H1 (cell line): ENCODE results near the gene DNAH10. TPM values are rescaled to one million over a fixed set of nuclear protein-coding genes. Genes with fewer than 3 reads are reported as not detected.

Experiments used
- CTCF ChIA-PET: fragments of 300-600 bp; sonication (Branson Sonifier 250); formaldehyde crosslinking; loops from one replicate; lab custom pipeline; 2021; ENCODE audit not compliant: partially characterized antibody; lab: Charles Lee
- POLR2A ChIA-PET: fragments of 300-600 bp; sonication (Branson Sonifier 250); formaldehyde crosslinking; loops from one replicate; lab custom pipeline; 2021; ENCODE audit warnings: inconsistent platforms; ENCODE audit not compliant: partially characterized antibody; lab: Charles Lee
- DNase-seq, 2 experiments: peaks; one replicate each; pipeline versions ENCODE4 v3.0.0 to v3.0.0-alpha.2; 2010 to 2022; ENCODE audit warnings: low spot score in 2 of 2, low read depth in 1 of 2, mixed read lengths in 1 of 2
- FAIRE-seq: peaks from 2 replicates; lab custom pipeline; 2011; peaks lifted over from hg19 to GRCh38; lab: Jason Lieb, UNC
- H2AFZ ChIP-seq: 2 replicates; pipeline ENCODE4 v1.8.1; 2012; ENCODE audit warnings: low read length, inconsistent platforms
- H2AK5ac ChIP-seq: 2 replicates; pipeline ENCODE4 v1.6.1; 2013; ENCODE audit warnings: low read depth, low read length
- H2BK120ac ChIP-seq: replicated peaks from 2 replicates; pipeline ENCODE3; 2013; ENCODE audit warnings: low read depth, low read length, inconsistent platforms
- H2BK12ac ChIP-seq: 2 replicates; pipeline ENCODE4 v1.6.1; 2013; ENCODE audit warnings: low read depth, low read length
- H2BK15ac ChIP-seq: 2 replicates; pipeline ENCODE4 v1.6.1; 2013; ENCODE audit warnings: low read length
- H2BK20ac ChIP-seq: 2 replicates; pipeline ENCODE4 v1.6.1; 2013; ENCODE audit warnings: low read length
- H2BK5ac ChIP-seq: 2 replicates; pipeline ENCODE4 v1.6.1; 2013; ENCODE audit warnings: low read depth, low read length
- H3K14ac ChIP-seq: 2 replicates; pipeline ENCODE4 v1.6.1; 2013; ENCODE audit warnings: inconsistent platforms; ENCODE audit not compliant: insufficient read length
- H3K18ac ChIP-seq: 2 replicates; pipeline ENCODE4 v1.6.1; 2013; ENCODE audit warnings: low read length; ENCODE audit errors: extremely low read depth
- H3K23ac ChIP-seq: 2 replicates; pipeline ENCODE4 v1.6.1; 2013; ENCODE audit warnings: inconsistent platforms; ENCODE audit not compliant: insufficient read length
- H3K23me2 ChIP-seq: 2 replicates; pipeline ENCODE4 v1.6.1; 2013; ENCODE audit warnings: low read depth, low read length
- H3K27ac ChIP-seq: 2 replicates; pipeline ENCODE4 v1.6.1; 2011; ENCODE audit warnings: low read depth, low read length, inconsistent platforms
- H3K27me3 ChIP-seq, 4 experiments: replicated peaks in 1 of 4; 1 replicate in 1 of 4; 2 replicates in 3 of 4; pipeline versions ENCODE4 v1.6.1 to v1.8.1; 2011 to 2013; ENCODE audit warnings: low read length in 3 of 4, mild to moderate bottlenecking in 3 of 4, inconsistent platforms in 2 of 4, mixed read lengths in 2 of 4, moderate library complexity in 1 of 4; ENCODE audit not compliant: control insufficient read depth in 3 of 4, insufficient read depth in 3 of 4; ENCODE audit errors: extremely low read depth in 1 of 4
- H3K36me3 ChIP-seq, 4 experiments: 2 replicates each; pipeline versions ENCODE4 v1.6.1 to v1.8.1; 2011 to 2013; ENCODE audit warnings: mild to moderate bottlenecking in 4 of 4, low read length in 3 of 4, moderate library complexity in 2 of 4, control low read depth in 1 of 4, inconsistent platforms in 1 of 4; ENCODE audit not compliant: insufficient read depth in 4 of 4, control insufficient read depth in 2 of 4
- H3K4ac ChIP-seq: replicated peaks from 2 replicates; pipeline ENCODE3; 2013; ENCODE audit warnings: low read length, low read depth, mixed read lengths, inconsistent platforms; ENCODE audit not compliant: insufficient read length
- H3K4me1 ChIP-seq, 4 experiments: replicated peaks in 1 of 4; 1 replicate in 1 of 4; 2 replicates in 3 of 4; pipeline versions ENCODE4 v1.6.1 to v1.8.1; 2011 to 2013; ENCODE audit warnings: low read length in 3 of 4, inconsistent platforms in 2 of 4, mixed read lengths in 1 of 4; ENCODE audit not compliant: insufficient read depth in 4 of 4, control insufficient read depth in 3 of 4
- H3K4me2 ChIP-seq, 2 experiments: 2 replicates each; pipeline versions ENCODE4 v1.6.1 to v1.8.1; 2011 to 2013; ENCODE audit warnings: low read depth in 2 of 2, low read length in 2 of 2, control low read depth in 1 of 2, inconsistent platforms in 1 of 2, mild to moderate bottlenecking in 1 of 2; ENCODE audit not compliant: insufficient read depth in 1 of 2
- H3K4me3 ChIP-seq, 4 experiments: fragments of 200-600, 300-600 bp in 1 of 4; sonication (generic), shearing (Covaris generic), sonication (Bioruptor Twin) in 1 of 4; 2 replicates each; pipeline versions ENCODE4 v1.5.1 to v1.8.1; 2011 to 2016; ENCODE audit warnings: low read length in 4 of 4, low read depth in 3 of 4, control low read depth in 2 of 4, inconsistent platforms in 2 of 4, mild to moderate bottlenecking in 2 of 4, mixed read lengths in 1 of 4, moderate library complexity in 1 of 4; ENCODE audit not compliant: insufficient read depth in 2 of 4; ENCODE audit errors: extremely low read depth in 1 of 4
- H3K56ac ChIP-seq: replicated peaks from 2 replicates; pipeline ENCODE3; 2013; ENCODE audit warnings: low read depth, mild to moderate bottlenecking, mixed read lengths, low read length, inconsistent platforms; ENCODE audit not compliant: insufficient read length
- H3K79me1 ChIP-seq: 2 replicates; pipeline ENCODE4 v1.6.1; 2013; ENCODE audit warnings: low read depth, low read length, control low read depth
- H3K79me2 ChIP-seq, 2 experiments: 2 replicates each; pipeline versions ENCODE4 v1.6.1 to v1.8.1; 2012 to 2013; ENCODE audit warnings: low read length in 2 of 2, mild to moderate bottlenecking in 2 of 2, inconsistent platforms in 1 of 2; ENCODE audit not compliant: insufficient read depth in 2 of 2, control insufficient read depth in 1 of 2
- H3K9ac ChIP-seq, 4 experiments: replicated peaks in 1 of 4; 1 replicate in 1 of 4; 2 replicates in 3 of 4; pipeline versions ENCODE4 v1.6.1 to v1.8.1; 2011 to 2013; ENCODE audit warnings: low read depth in 3 of 4, low read length in 3 of 4, control low read depth in 2 of 4, mild to moderate bottlenecking in 2 of 4, moderate library complexity in 2 of 4, inconsistent platforms in 1 of 4; ENCODE audit errors: extremely low read depth in 1 of 4
- H3K9me3 ChIP-seq, 2 experiments: 2 replicates each; pipeline versions ENCODE4 v1.6.1 to v1.8.1; 2012 to 2013; ENCODE audit warnings: mild to moderate bottlenecking in 2 of 2, moderate library complexity in 2 of 2, control low read depth in 1 of 2, inconsistent platforms in 1 of 2, low read depth in 1 of 2, low read length in 1 of 2, mixed read lengths in 1 of 2; ENCODE audit not compliant: insufficient read depth in 2 of 2
- H4K20me1 ChIP-seq, 2 experiments: replicated peaks in 1 of 2; 2 replicates each; pipeline versions ENCODE3 to v1.8.1; 2011 to 2013; ENCODE audit warnings: inconsistent platforms in 2 of 2, low read length in 2 of 2, mild to moderate bottlenecking in 1 of 2; ENCODE audit not compliant: insufficient read depth in 2 of 2, control insufficient read depth in 1 of 2
- H4K5ac ChIP-seq: 2 replicates; pipeline ENCODE4 v1.6.1; 2013; ENCODE audit warnings: low read length, low read depth, mixed read lengths, inconsistent platforms; ENCODE audit not compliant: insufficient read length
- H4K8ac ChIP-seq: 2 replicates; pipeline ENCODE4 v1.8.0; 2013; ENCODE audit warnings: mild to moderate bottlenecking, moderate library complexity, low read length, inconsistent platforms; ENCODE audit not compliant: insufficient read depth; ENCODE audit errors: extremely low read depth
- H4K91ac ChIP-seq: replicated peaks from 2 replicates; pipeline ENCODE3; 2013; ENCODE audit warnings: low read length, mixed read lengths, inconsistent platforms; ENCODE audit not compliant: insufficient read length
- BRCA1 ChIP-seq: IDR thresholded peaks from 2 replicates; pipeline ENCODE4 v1.6.1; 2012; ENCODE audit warnings: low read depth, low read length, improper control_type of control experiment
- CBX5 ChIP-seq: fragments of 300-800, 300-1000 bp; sonication (generic); IDR thresholded peaks from 2 replicates; pipeline ENCODE4 v1.7.1; 2016; ENCODE audit warnings: antibody characterized with exemption, low read length, low read depth
- CTCF ChIP-seq, 3 experiments: IDR thresholded peaks; 1 replicate in 2 of 3; 2 replicates in 1 of 3; pipeline versions ENCODE4 v1.5.1 to v1.6.1; 2011; ENCODE audit warnings: low read length in 3 of 3, mild to moderate bottlenecking in 3 of 3, inconsistent platforms in 2 of 3, low read depth in 1 of 3, moderate library complexity in 1 of 3; ENCODE audit not compliant: insufficient read depth in 1 of 3; ENCODE audit errors: control extremely low read depth in 1 of 3
- E2F6 ChIP-seq: IDR thresholded peaks from 2 replicates; pipeline ENCODE4 v1.6.1; 2012; ENCODE audit warnings: inconsistent platforms
- GTF2F1 ChIP-seq: IDR thresholded peaks from 2 replicates; pipeline ENCODE4 v1.6.1; 2012; ENCODE audit warnings: low read depth, low read length, improper control_type of control experiment, borderline replicate concordance
- MAX ChIP-seq: IDR thresholded peaks from 2 replicates; pipeline ENCODE4 v1.6.1; 2012; ENCODE audit warnings: inconsistent platforms
- POLR2A ChIP-seq, 2 experiments: IDR thresholded peaks; 1 replicate in 1 of 2; 2 replicates in 1 of 2; pipeline ENCODE4 v1.6.1; 2011; ENCODE audit warnings: low read depth in 2 of 2, low read length in 2 of 2, mild to moderate bottlenecking in 2 of 2; ENCODE audit errors: control extremely low read depth in 1 of 2
- SIN3A ChIP-seq, 2 experiments: IDR thresholded peaks in 1 of 2; conservative IDR thresholded peaks in 1 of 2; 2 replicates each; pipeline ENCODE4 v1.6.1; 2011 to 2012; ENCODE audit warnings: low read length in 2 of 2, improper control_type of control experiment in 1 of 2, low read depth in 1 of 2, mild to moderate bottlenecking in 1 of 2
- SIRT6 ChIP-seq: IDR thresholded peaks from one replicate; pipeline ENCODE4 v1.7.1; 2012; ENCODE audit warnings: low read length, inconsistent platforms
- WGBS, 2 experiments: shearing (Covaris generic) in 1 of 2; methylation state at CpG; one replicate each; pipeline versions ENCODE4 v1.1.6 to v1.1.7; 2013 to 2015; ENCODE audit warnings: low lambda C conversion rate in 2 of 2, mixed read lengths in 2 of 2, inconsistent platforms in 1 of 2, low coverage in 1 of 2, missing lambda C conversion rate in 1 of 2; ENCODE audit not compliant: insufficient replicate concordance in 2 of 2, insufficient coverage in 1 of 2, insufficient read length in 1 of 2; ENCODE audit errors: extremely low coverage in 1 of 2, missing lambda C conversion rate in 1 of 2; 5-methylcytosine and 5-hydroxymethylcytosine counted together
- polyA plus RNA-seq, 7 experiments: library from polyadenylated mRNA; depleted of rRNA in 3 of 7; stranded (reverse) in 5 of 7; unstranded in 2 of 7; fragments of >200 nt in 5 of 7; fragments of 200-250 nt in 2 of 7; gene quantifications; 1 replicate in 5 of 7; 2 replicates in 1 of 7; 4 replicates in 1 of 7; pipeline versions ENCODE4 v1.2.1 to v1.2.3, GENCODE V29; 2011 to 2013; ENCODE audit warnings: missing spikeins in 2 of 7, mixed read lengths in 2 of 7
- total RNA-seq: library from RNA; stranded (reverse); fragmentation: NEBNext Ultra II Directional; extraction: Animal tissue kit (Norgen Biotek cat#: 25700); gene quantifications from 2 replicates; pipeline ENCODE4 v1.2.1, GENCODE V29; 2021

DNAH10 gene
- total and polyA plus RNA-seq, 2 of the 8 experiments (the other 6 are each of a cell fraction or from before 2014, with no cell fraction given) = 0.02 to 0.24 TPM

GRCh38 chr12:123836292-123836691 lies 74.2 kb downstream of the DNAH10 start:
- H3K14ac ChIP-seq = no peak overlapping the region
- no peak overlapping the region for H3K23ac ChIP-seq
- H3K23me2 ChIP-seq = no peaks in the 10 kb centered on the region
- POLR2A ChIA-PET = no interaction called here
- no peaks in the 10 kb centered on the region; a peak in 1 of 7 replicates for H3K27me3 ChIP-seq
- CTCF ChIA-PET = interaction anchor here (0.6 to 0.9 kb wide), 2 partner anchors 8 to 80 kb away, joined by 3 to 4 read pairs; no protein-coding TSS in a partner anchor
- H4K5ac ChIP-seq = no peak overlapping the region
- H2BK15ac ChIP-seq = no peak overlapping the region
- H4K91ac ChIP-seq = no peak overlapping the region
- H3K9ac ChIP-seq = no peak overlapping the region
- H2BK12ac ChIP-seq = no peak overlapping the region
- FAIRE-seq = no peak
- no peak overlapping the region for H2BK20ac ChIP-seq
- H3K4me3 ChIP-seq = no peak overlapping the region
- no peaks in the 10 kb centered on the region for H3K79me1 ChIP-seq
- H3K4ac ChIP-seq = no peak overlapping the region
- H2BK5ac ChIP-seq = no peak overlapping the region
- TF ChIP-seq E2F6 = no peak
- TF ChIP-seq SIN3A (conservative IDR thresholded peaks at IDR 0.05 in 1 of 2, IDR thresholded peaks at IDR 0.05 in 1 of 2; ENCODE audit: low read depth in 1 of 2, low read length in 2 of 2) = no peak
- no peak for TF ChIP-seq CBX5
- TF ChIP-seq GTF2F1 = no peak
- no peak for TF ChIP-seq SIRT6
- TF ChIP-seq BRCA1 = no peak
- TF ChIP-seq CTCF (IDR thresholded peaks at IDR 0.05; ENCODE audit: control extremely low read depth in 1 of 3, insufficient read depth in 1 of 3, low read depth in 1 of 3, low read length in 3 of 3) = no peak
- TF ChIP-seq POLR2A (IDR thresholded peaks at IDR 0.05; ENCODE audit: control extremely low read depth in 1 of 2, low read depth in 2 of 2, low read length in 2 of 2) = no peak
- TF ChIP-seq MAX = no peak
- no peak for DNase-seq
- peaks cover 9 to 11% of the 10 kb centered on the region in 2 experiments; a peak in 2 of 4 replicates for H3K9me3 ChIP-seq
- H3K56ac ChIP-seq = no peak overlapping the region
- no peaks in the 10 kb centered on the region for H3K36me3 ChIP-seq
- H3K27ac ChIP-seq = no peak overlapping the region
- no peak overlapping the region for H4K8ac ChIP-seq
- no peak overlapping the region for H2AFZ ChIP-seq
- 93% methylated on average over 2 of the region's 2 CpGs; no CpG with 5 or more reads in 1 of the 2 experiments for WGBS, 2 experiments
- H3K18ac ChIP-seq = no peak overlapping the region
- no peak overlapping the region for H3K4me2 ChIP-seq
- H3K4me1 ChIP-seq = no peaks in the 10 kb centered on the region
- H2AK5ac ChIP-seq = no peak overlapping the region
- H4K20me1 ChIP-seq = no peaks in the 10 kb centered on the region
- no peaks in the 10 kb centered on the region for H3K79me2 ChIP-seq
- no peak overlapping the region for H2BK120ac ChIP-seq
